Bronchial epithelial cell (primary cell): ENCODE measurements around the gene TAAR9. TPM values are rescaled to one million over a fixed set of nuclear protein-coding genes. Genes with fewer than 3 reads are reported as not detected.
A peak's percentile ranks its signal among the peaks of the same experiment; 100 is the strongest.
"Not testable (repeated sequence)": the region's sequence is repeated elsewhere in the genome, so short reads cannot be mapped to it uniquely, and the experiment has no call there.

Experiments used
- DNase-seq: peaks from one replicate; pipeline ENCODE4 v3.0.0-alpha.2; 2010; ENCODE audit warnings: low read depth
- FAIRE-seq: peaks from 2 replicates; lab custom pipeline; 2011; peaks lifted over from hg19 to GRCh38; lab: Jason Lieb, UNC
- H3K27me3 ChIP-seq: 2 replicates; pipeline ENCODE4 v1.5.1; 2011; ENCODE audit warnings: low read length; ENCODE audit not compliant: control insufficient read depth, insufficient read depth
- H3K36me3 ChIP-seq: 2 replicates; pipeline ENCODE4 v1.5.1; 2011; ENCODE audit warnings: low read length; ENCODE audit not compliant: control insufficient read depth, insufficient read depth
- H3K4me3 ChIP-seq: 2 replicates; pipeline ENCODE4 v1.5.1; 2011; ENCODE audit warnings: mild to moderate bottlenecking, low read depth, low read length, control low read depth
- CTCF ChIP-seq: IDR thresholded peaks from 2 replicates; pipeline ENCODE4 v1.5.1; 2011; ENCODE audit warnings: mild to moderate bottlenecking, moderate library complexity, low read length, control low read depth, inconsistent platforms; ENCODE audit not compliant: insufficient read depth, severe bottlenecking
- total RNA-seq: library from RNA; depleted of rRNA; stranded (reverse); fragments of >200 nt; gene quantifications from 2 replicates; pipeline ENCODE4 v1.2.1, GENCODE V29; 2014

TAAR9 gene
- total RNA-seq, 1 donor from 2014 or later = not detected

GRCh38 chr6:132530293-132530974, 7.6 kb upstream of the TAAR9 start:
- no peak overlapping the region for H3K4me3 ChIP-seq
- DNase-seq = peak; percentile 55
- no peak for FAIRE-seq
- H3K36me3 ChIP-seq = no peaks in the 10 kb centered on the region
- TF ChIP-seq CTCF = peak; percentile 55
- H3K27me3 ChIP-seq = no peaks in the 10 kb centered on the region

GRCh38 chr6:132534546-132534945, 3.5 kb upstream of the TAAR9 start:
- not testable (repeated sequence) for H3K4me3 ChIP-seq, DNase-seq, FAIRE-seq, H3K27me3 ChIP-seq, H3K36me3 ChIP-seq

- no peaks in the 10 kb centered on the region for H3K36me3 ChIP-seq
- H3K4me3 ChIP-seq = no peak overlapping the region
- peak; percentile 16 for DNase-seq
- no peaks in the 10 kb centered on the region for H3K27me3 ChIP-seq
- no peak for TF ChIP-seq CTCF
- FAIRE-seq = no peak
Measured at GRCh38 chr6:132537145-132537544, 932 bp upstream of the TAAR9 start.

- FAIRE-seq (no peak), DNase-seq (no peak)
Measured at GRCh38 chr6:132544826-132545225, 6.7 kb downstream of the TAAR9 start.

GRCh38 chr6:132548746-132549463, 10.8 kb downstream of the TAAR9 start:
- no peak overlapping the region for H3K4me3 ChIP-seq
- no peak for FAIRE-seq
- no peaks in the 10 kb centered on the region for H3K27me3 ChIP-seq
- no peak for DNase-seq
- H3K36me3 ChIP-seq = no peaks in the 10 kb centered on the region
- no peak for TF ChIP-seq CTCF

More at GRCh38 chr6:132544826-132545225, 6.7 kb downstream of the TAAR9 start:
- Histone ChIP-seq H3K27me3 (no peaks in the 10 kb centered on the region), H3K4me3 (no peak overlapping the region), H3K36me3 (no peaks in the 10 kb centered on the region)
- TF ChIP-seq CTCF = no peak

GRCh38 chr6:132551214-132551613, 13.1 kb downstream of the TAAR9 start:
- DNase-seq = no peak
- H3K36me3 ChIP-seq = no peaks in the 10 kb centered on the region
- no peak for FAIRE-seq
- no peaks in the 10 kb centered on the region for H3K27me3 ChIP-seq
- H3K4me3 ChIP-seq = no peak overlapping the region
- TF ChIP-seq CTCF = no peak
